Measurements from ENCODE around the gene KLF7. TPM values are rescaled to one million over a fixed set of nuclear protein-coding genes. Genes with fewer than 3 reads are reported as not detected.

The KLF7 gene
- total and polyA plus RNA-seq, 2 donors (not counting 3 experiments of a cell fraction or from before 2014, with no cell fraction given), result 32.8 to 42.9 TPM

DNA sequence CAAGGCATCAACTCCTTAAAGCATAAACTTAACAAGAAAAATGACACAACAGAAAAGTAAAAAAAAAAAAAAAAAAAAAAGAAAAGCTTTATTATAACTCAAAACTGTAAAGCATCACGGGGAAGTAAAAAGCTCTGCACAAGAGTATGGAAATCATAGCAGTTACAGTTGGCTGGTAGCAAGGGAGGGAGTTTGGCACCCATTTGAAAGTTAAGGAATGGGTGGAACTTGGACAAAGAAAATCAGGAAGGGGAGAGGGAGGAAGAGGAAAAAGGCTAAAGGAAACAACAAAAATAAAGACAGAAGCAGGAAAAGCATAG is 8.6 kb downstream of the KLF7 start:
- Histone ChIP-seq H3K36me3 (ENCODE audit: control insufficient read depth in 2 of 2, extremely low read depth in 1 of 2, insufficient read depth in 2 of 2, low read length in 2 of 2) (no peaks in the 10 kb centered on the region), H3K9me1 (replicated peaks; ENCODE audit: control insufficient read depth, extremely low read depth, insufficient read depth, low read length) (no peaks in the 10 kb centered on the region), H2AFZ (ENCODE audit: low read depth, low read length) (no peak overlapping the region), H3K27me3 (ENCODE audit: control insufficient read depth in 2 of 2, insufficient read depth in 2 of 2, low read length in 2 of 2) (no peaks in the 10 kb centered on the region), H3K4me3 (replicated peaks in 1 of 3; ENCODE audit: insufficient read depth in 1 of 3, low read depth in 1 of 3, low read length in 3 of 3) (peak overlapping the region in 1 of 3 experiments; percentile 23), H4K20me1 (replicated peaks; ENCODE audit: control insufficient read depth, extremely low read depth, insufficient read depth, low read length) (no peaks in the 10 kb centered on the region), H3K9me3 (replicated peaks; ENCODE audit: control insufficient read depth, insufficient read depth, low read length) (no peaks in the 10 kb centered on the region), H3K27ac (ENCODE audit: insufficient read depth, low read depth, low read length) (no peak overlapping the region), H3K9ac (replicated peaks; ENCODE audit: extremely low read depth, insufficient read depth, low read length) (no peak overlapping the region), H3K79me2 (ENCODE audit: control insufficient read depth, insufficient read depth, low read length) (peaks cover 100% of the 10 kb centered on the region), H3K4me2 (ENCODE audit: insufficient read depth, low read length) (peak overlapping the region; percentile 59), H3K4me1 (ENCODE audit: control insufficient read depth, extremely low read depth, insufficient read depth, low read length) (peaks cover 99% of the 10 kb centered on the region)
- peak; percentile 35 for FAIRE-seq
- no TSS peak for BruUV-seq (replicated peaks)
- POLR2A ChIA-PET, result interaction anchor here (0.6 kb wide), 2 partner anchors 69 kb away, joined by 3 to 4 read pairs; no protein-coding TSS in a partner anchor
- dilution Hi-C loops (cut with MboI; ENCODE audit: extremely low pct_ligation_motif_present, low sequenced_read_pairs), result no loop called here
- no peak for DNase-seq (ENCODE audit: low read depth, low spot score)
- intact Hi-C loops (cut with micrococcal nuclease), result no loop called here
- TF ChIP-seq POLR2AphosphoS5 (IDR thresholded peaks at IDR 0.05; ENCODE audit: insufficient read depth, low read depth, low read length) (no peak), FOS (IDR thresholded peaks at IDR 0.05; ENCODE audit: borderline replicate concordance, insufficient read depth, low read length) (no peak), JUN (IDR thresholded peaks at IDR 0.05; ENCODE audit: borderline replicate concordance, insufficient read depth, insufficient read length, low read depth) (no peak), GATA2 (IDR thresholded peaks at IDR 0.05; ENCODE audit: insufficient read depth, insufficient read length, low read depth, low read length) (no peak), POLR2A (IDR thresholded peaks at IDR 0.05; ENCODE audit: low read depth, low read length) (no peak), MYC (IDR thresholded peaks at IDR 0.05; ENCODE audit: low read depth, low read length) (no peak), EZH2 (IDR thresholded peaks at IDR 0.05; ENCODE audit: borderline replicate concordance, low read depth, low read length, severe bottlenecking) (no peak), CTCF (IDR thresholded peaks at IDR 0.05; ENCODE audit: extremely low read depth in 1 of 2, insufficient read depth in 1 of 2, low read depth in 1 of 2, low read length in 2 of 2) (no peak)
- TF ChIP-seq, protein P1, sequence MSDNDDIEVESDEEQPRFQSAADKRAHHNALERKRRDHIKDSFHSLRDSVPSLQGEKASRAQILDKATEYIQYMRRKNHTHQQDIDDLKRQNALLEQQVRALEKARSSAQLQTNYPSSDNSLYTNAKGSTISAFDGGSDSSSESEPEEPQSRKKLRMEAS (IDR thresholded peaks at IDR 0.05; ENCODE audit: insufficient read depth, insufficient read length), result no peak
- CTCF ChIA-PET, result interaction anchor here (0.6 to 2.5 kb wide), 5 partner anchors 9 to 357 kb away, joined by 3 to 11 read pairs (median 4); no protein-coding TSS in a partner anchor
